Measurements from ENCODE around the gene TARDBP.

The TARDBP gene

GRCh38 chr1:11012260-11013159, at the start of gene TARDBP:
TSS of gene TARDBP (plus strand) at chr1:11012654. CDS start at chr1:11013728, 1,074 bp downstream.
- peaks cover 43% of the 10 kb centered on the region for H3K36me3 ChIP-seq (ENCODE audit: insufficient read depth, low read length)
- no peaks in the 10 kb centered on the region for H3K9me2 ChIP-seq (ENCODE audit: low read depth, low read length)
- peaks cover 22% of the 10 kb centered on the region for H3K4me1 ChIP-seq (ENCODE audit: insufficient read depth, low read length, severe bottlenecking)
- H3K4me2 ChIP-seq (ENCODE audit: low read length) = peak within 1 kb of the TSS; percentile 97
- peak within 1 kb of the TSS; percentile 89 for H3K9ac ChIP-seq (ENCODE audit: low read length)
- peak within 1 kb of the TSS; percentile 61 for H3K27ac ChIP-seq (ENCODE audit: low read depth, low read length, poor library complexity, severe bottlenecking)
- H2AFZ ChIP-seq (ENCODE audit: low read length) = peak within 1 kb of the TSS; percentile 91; the same call in 1 of the 2 replicates
- H3F3A ChIP-seq (ENCODE audit: insufficient read depth, low read length) = no peaks in the 10 kb centered on the region
- no peaks in the 10 kb centered on the region for H3K27me3 ChIP-seq (ENCODE audit: insufficient read depth, low read length)
- H3K4me3 ChIP-seq (ENCODE audit: low read depth, low read length, poor library complexity, severe bottlenecking) = peak within 1 kb of the TSS; percentile 87
- no peaks in the 10 kb centered on the region for H3K9me3 ChIP-seq (ENCODE audit: low read length)
- no peak for TF ChIP-seq CTCF (IDR thresholded peaks at IDR 0.05; ENCODE audit: low read length)
- TF ChIP-seq EZH2 (IDR thresholded peaks at IDR 0.05; ENCODE audit: borderline replicate concordance, low read length) = no peak
- no peaks in the 10 kb centered on the region for H4K20me1 ChIP-seq (ENCODE audit: insufficient read depth, low read length)
- H3K79me2 ChIP-seq (ENCODE audit: insufficient read depth, low read length) = peaks cover 24% of the 10 kb centered on the region

- H2AFZ ChIP-seq (ENCODE audit: low read length) = no peak overlapping the region
- no peaks in the 10 kb centered on the region for H4K20me1 ChIP-seq (ENCODE audit: insufficient read depth, low read length)
- TF ChIP-seq CTCF (IDR thresholded peaks at IDR 0.05; ENCODE audit: low read length) (no peak), EZH2 (IDR thresholded peaks at IDR 0.05; ENCODE audit: borderline replicate concordance, low read length) (no peak)
- H3K79me2 ChIP-seq (ENCODE audit: insufficient read depth, low read length) = no peaks in the 10 kb centered on the region
- peaks cover 15% of the 10 kb centered on the region; the same call in 1 of the 2 replicates for H3K27me3 ChIP-seq (ENCODE audit: insufficient read depth, low read length)
- no peak overlapping the region for H3K4me3 ChIP-seq (ENCODE audit: low read depth, low read length, poor library complexity, severe bottlenecking)
- H3K4me2 ChIP-seq (ENCODE audit: low read length) = no peak overlapping the region
- H3K27ac ChIP-seq (ENCODE audit: low read depth, low read length, poor library complexity, severe bottlenecking) = no peak overlapping the region
- no peaks in the 10 kb centered on the region for H3K9me3 ChIP-seq (ENCODE audit: low read length)
- H3K36me3 ChIP-seq (ENCODE audit: insufficient read depth, low read length) = no peaks in the 10 kb centered on the region
- no peaks in the 10 kb centered on the region for H3K9me2 ChIP-seq (ENCODE audit: low read depth, low read length)
- no peak overlapping the region for H3K9ac ChIP-seq (ENCODE audit: low read length)
- no peaks in the 10 kb centered on the region for H3F3A ChIP-seq (ENCODE audit: insufficient read depth, low read length)
- peaks cover 15% of the 10 kb centered on the region for H3K4me1 ChIP-seq (ENCODE audit: insufficient read depth, low read length, severe bottlenecking)
Observed at GRCh38 chr1:10965546-10966226, 46.8 kb upstream of the TARDBP start.

- Histone ChIP-seq H3K4me3 (ENCODE audit: low read depth, low read length, poor library complexity, severe bottlenecking) (no peak overlapping the region), H3K9me3 (ENCODE audit: low read length) (no peaks in the 10 kb centered on the region), H3K27ac (ENCODE audit: low read depth, low read length, poor library complexity, severe bottlenecking) (no peak overlapping the region), H3K4me1 (ENCODE audit: insufficient read depth, low read length, severe bottlenecking) (peaks cover 15% of the 10 kb centered on the region), H3K4me2 (ENCODE audit: low read length) (no peak overlapping the region), H3K79me2 (ENCODE audit: insufficient read depth, low read length) (no peaks in the 10 kb centered on the region), H4K20me1 (ENCODE audit: insufficient read depth, low read length) (no peaks in the 10 kb centered on the region), H3F3A (ENCODE audit: insufficient read depth, low read length) (no peaks in the 10 kb centered on the region), H3K27me3 (ENCODE audit: insufficient read depth, low read length) (peaks cover 15% of the 10 kb centered on the region; the same call in 1 of the 2 replicates), H3K9me2 (ENCODE audit: low read depth, low read length) (no peaks in the 10 kb centered on the region), H3K36me3 (ENCODE audit: insufficient read depth, low read length) (no peaks in the 10 kb centered on the region), H3K9ac (ENCODE audit: low read length) (no peak overlapping the region), H2AFZ (ENCODE audit: low read length) (no peak overlapping the region)
- TF ChIP-seq CTCF (IDR thresholded peaks at IDR 0.05; ENCODE audit: low read length) = no peak
- no peak for TF ChIP-seq EZH2 (IDR thresholded peaks at IDR 0.05; ENCODE audit: borderline replicate concordance, low read length)
Observed at GRCh38 chr1:10967090-10967489, 45.4 kb upstream of the TARDBP start.

Measured in OCI-LY1 (cell line).